Esophagus (tissue), 2 donors: ENCODE data around the gene IRF7. TPM values are rescaled to one million over a fixed set of nuclear protein-coding genes. Genes with fewer than 3 reads are reported as not detected.

Source experiments
- polyA plus RNA-seq, 2 donors: library from polyadenylated mRNA; stranded (reverse); fragments of 200-250 nt; gene quantifications; one replicate each; pipeline ENCODE4 v1.2.3, GENCODE V29; 2013
- donor health status: healthy with polysubstance abuse.
- donor health status: Bipolar disorder and iron deficiency.

The IRF7 gene
- polyA plus RNA-seq, 2 donors: 17.0 to 30.1 TPM

Other genes starting within 250 kb of the IRF7 start
- gene B4GALNT4, start 246.5 kb downstream of the IRF7 start, polyA plus RNA-seq: 1 to 10 TPM; 5.0 to 5.2 TPM
- gene PKP3, start 221.7 kb downstream of the IRF7 start, polyA plus RNA-seq: 100 to 1,000 TPM; 332 to 353 TPM
- gene SIGIRR, start 201.0 kb downstream of the IRF7 start, polyA plus RNA-seq: 10 to 100 TPM; 25.4 to 41.7 TPM
- 10 to 100 TPM; 18.1 to 40.4 TPM for gene ANO9, start 173.9 kb downstream of the IRF7 start, polyA plus RNA-seq
- gene PTDSS2, start 165.7 kb downstream of the IRF7 start, polyA plus RNA-seq: 10 to 100 TPM; 12.4 to 20.5 TPM
- 100 to 1,000 TPM; 106 to 219 TPM for gene RNH1, start 108.7 kb downstream of the IRF7 start, polyA plus RNA-seq
- gene HRAS, start 80.4 kb downstream of the IRF7 start, polyA plus RNA-seq: 100 to 1,000 TPM; 163 to 257 TPM
- gene LRRC56, start 78.4 kb downstream of the IRF7 start, polyA plus RNA-seq: 1 to 10 TPM; 1.7 to 4.0 TPM
- 1 to 10 TPM; 2.9 to 6.9 TPM for gene LMNTD2, start 55.2 kb downstream of the IRF7 start, polyA plus RNA-seq
- gene RASSF7, start 55.0 kb downstream of the IRF7 start, polyA plus RNA-seq: 10 to 100 TPM; 46.6 to 82.4 TPM
- 10 to 100 TPM; 13.7 to 28.4 TPM for gene PHRF1, start 39.5 kb downstream of the IRF7 start, polyA plus RNA-seq
- under 1 TPM; 0.02 to 0.08 TPM for gene CDHR5, start 9.0 kb upstream of the IRF7 start, polyA plus RNA-seq
- not detected for gene SCT, start 11.2 kb upstream of the IRF7 start, polyA plus RNA-seq
- gene DRD4, start 21.3 kb upstream of the IRF7 start, polyA plus RNA-seq: under 1 TPM; 0.18 to 0.39 TPM
- 10 to 100 TPM; 20.3 to 42.4 TPM for gene DEAF1, start 79.3 kb upstream of the IRF7 start, polyA plus RNA-seq
- 10 to 100 TPM; 25.0 to 53.9 TPM for gene TMEM80, start 79.9 kb upstream of the IRF7 start, polyA plus RNA-seq
- gene EPS8L2, start 90.3 kb upstream of the IRF7 start, polyA plus RNA-seq: 100 to 1,000 TPM; 254 to 440 TPM
- 100 to 1,000 TPM; 228 to 278 TPM for gene TALDO1, start 131.5 kb upstream of the IRF7 start, polyA plus RNA-seq
- gene GATD1, start 161.5 kb upstream of the IRF7 start, polyA plus RNA-seq: 10 to 100 TPM; 23.1 to 49.2 TPM
- under 1 TPM; 0.10 to 0.12 TPM for gene CEND1, start 174.1 kb upstream of the IRF7 start, polyA plus RNA-seq
- 10 to 100 TPM; 10.2 TPM for gene SLC25A22, start 182.3 kb upstream of the IRF7 start, polyA plus RNA-seq
- 10 to 100 TPM; 11.3 to 27.8 TPM for gene PIDD1, start 189.3 kb upstream of the IRF7 start, polyA plus RNA-seq
- gene RPLP2, start 194.0 kb upstream of the IRF7 start, polyA plus RNA-seq: 1,000 to 10,000 TPM; 1,061 to 1,474 TPM
- 10 to 100 TPM; 51.7 to 53.2 TPM for gene PNPLA2, start 203.0 kb upstream of the IRF7 start, polyA plus RNA-seq
- gene CRACR2B, start 212.0 kb upstream of the IRF7 start, polyA plus RNA-seq: 1 to 10 TPM; 3.2 to 5.3 TPM
- gene CD151, start 217.0 kb upstream of the IRF7 start, polyA plus RNA-seq: 100 to 1,000 TPM in 1 of 2 donors, 10 to 100 TPM in 1; 75.5 to 108 TPM
- gene POLR2L, start 226.6 kb upstream of the IRF7 start, polyA plus RNA-seq: 100 to 1,000 TPM in 1 of 2 donors, 10 to 100 TPM in 1; 64.9 to 177 TPM
- gene TSPAN4, start 226.9 kb upstream of the IRF7 start, polyA plus RNA-seq: 10 to 100 TPM in 1 of 2 donors, 1 to 10 TPM in 1; 9.8 to 16.8 TPM